ENCODE results near the gene AGMO. TPM values are rescaled to one million over a fixed set of nuclear protein-coding genes. Genes with fewer than 3 reads are reported as not detected.

Gene AGMO
- polyA plus RNA-seq, 6 donors from 2014 or later: not detected

DNA sequence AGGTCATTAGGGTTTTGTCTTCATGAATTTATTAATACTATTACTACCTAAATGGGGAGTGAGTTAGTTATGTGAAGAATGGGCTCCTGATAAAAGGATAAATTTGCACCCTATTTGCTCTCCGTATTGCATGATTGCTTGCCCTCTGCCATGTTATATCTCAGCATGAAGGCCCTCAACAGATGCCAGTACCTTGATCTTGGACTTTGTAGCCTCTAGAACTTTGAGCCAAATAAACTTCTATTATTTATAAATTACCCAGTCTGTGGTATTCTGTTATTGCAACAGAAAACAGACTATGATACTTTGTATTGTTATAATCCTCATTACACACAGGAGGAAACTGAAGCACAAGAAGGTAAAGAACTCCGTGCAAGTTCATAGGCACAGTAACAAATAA lies 150.8 kb downstream of the AGMO start:
- Mint-ChIP-seq H3K9me3 (peaks cover 1 to 7% (median 3%) of the 10 kb centered on the region in 7 donors), H3K4me3 (no peak overlapping the region), H3K27me3 (no peaks in the 10 kb centered on the region), H3K36me3 (no peaks in the 10 kb centered on the region), H3K27ac (no peak overlapping the region), H3K4me1 (no peaks in the 10 kb centered on the region)
- no peak for DNase-seq
- no peak for ATAC-seq (ENCODE audit: low read depth in 2 of 2)

DNA sequence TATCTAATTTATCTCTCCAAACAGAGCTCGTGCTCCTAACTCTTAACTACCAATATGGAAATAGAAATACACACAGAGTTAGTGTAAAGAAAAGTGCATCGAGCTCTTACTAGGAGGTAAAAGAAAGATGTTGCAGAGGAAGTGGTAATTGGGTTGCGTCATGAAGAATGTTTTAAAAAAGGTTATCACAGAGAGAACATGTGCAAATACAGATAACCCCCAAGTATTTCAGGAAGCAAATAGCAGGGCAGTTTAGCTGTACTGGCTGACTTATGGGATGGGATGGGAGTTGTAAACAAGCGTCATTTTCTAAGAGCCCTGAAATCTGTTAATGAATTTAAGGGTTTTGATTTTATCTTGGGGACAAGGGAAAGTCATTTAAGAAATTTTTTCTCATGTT lies 153.9 kb downstream of the AGMO start:
- ATAC-seq (ENCODE audit: low read depth in 2 of 2): no peak
- no peaks in the 10 kb centered on the region for H3K27me3 Mint-ChIP-seq

GRCh38 chr7:15403751-15404150 lies 158.1 kb downstream of the AGMO start:
- no peak overlapping the region for H3K4me3 Mint-ChIP-seq
- ATAC-seq (ENCODE audit: low read depth in 2 of 2) (no peak), DNase-seq (no peak)
- no peaks in the 10 kb centered on the region for H3K27me3 Mint-ChIP-seq
- peaks cover 0 to 3% (median 0%) of the 10 kb centered on the region in 7 donors for H3K9me3 Mint-ChIP-seq
- no peak overlapping the region for H3K27ac Mint-ChIP-seq
- H3K36me3 Mint-ChIP-seq: no peaks in the 10 kb centered on the region
- H3K4me1 Mint-ChIP-seq: no peaks in the 10 kb centered on the region

More for the DNA sequence above, 153.9 kb downstream of the AGMO start:
- peaks cover 0 to 4% (median 0%) of the 10 kb centered on the region in 7 donors for H3K9me3 Mint-ChIP-seq
- no peak overlapping the region for H3K4me3 Mint-ChIP-seq
- DNase-seq: no peak
- H3K36me3 Mint-ChIP-seq: no peaks in the 10 kb centered on the region
- no peaks in the 10 kb centered on the region for H3K4me1 Mint-ChIP-seq
- H3K27ac Mint-ChIP-seq: no peak overlapping the region

DNA sequence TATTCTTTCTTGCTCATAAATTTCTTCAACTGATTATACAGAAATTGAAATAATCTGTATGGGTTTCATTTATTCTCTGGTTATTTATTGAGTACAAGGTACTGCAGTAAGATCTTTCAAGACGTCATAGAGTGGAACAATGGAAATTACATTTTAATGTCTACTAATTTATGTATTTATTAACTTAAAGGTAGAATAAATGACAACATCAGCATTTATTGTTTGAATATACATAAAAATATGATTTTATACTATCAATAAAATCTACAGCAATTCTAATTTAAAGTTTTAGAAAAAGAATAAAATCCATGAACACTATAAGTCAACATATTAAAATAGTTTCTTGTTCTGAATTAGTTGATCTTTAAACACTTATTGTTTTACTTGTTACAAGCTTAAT lies 158.5 kb downstream of the AGMO start:
- Mint-ChIP-seq H3K4me1 (no peaks in the 10 kb centered on the region), H3K27me3 (no peaks in the 10 kb centered on the region), H3K9me3 (peaks cover 0 to 3% (median 0%) of the 10 kb centered on the region in 7 donors), H3K4me3 (no peak overlapping the region), H3K36me3 (no peaks in the 10 kb centered on the region), H3K27ac (no peak overlapping the region)
- no peak for ATAC-seq (ENCODE audit: low read depth in 2 of 2)
- DNase-seq: no peak

DNA sequence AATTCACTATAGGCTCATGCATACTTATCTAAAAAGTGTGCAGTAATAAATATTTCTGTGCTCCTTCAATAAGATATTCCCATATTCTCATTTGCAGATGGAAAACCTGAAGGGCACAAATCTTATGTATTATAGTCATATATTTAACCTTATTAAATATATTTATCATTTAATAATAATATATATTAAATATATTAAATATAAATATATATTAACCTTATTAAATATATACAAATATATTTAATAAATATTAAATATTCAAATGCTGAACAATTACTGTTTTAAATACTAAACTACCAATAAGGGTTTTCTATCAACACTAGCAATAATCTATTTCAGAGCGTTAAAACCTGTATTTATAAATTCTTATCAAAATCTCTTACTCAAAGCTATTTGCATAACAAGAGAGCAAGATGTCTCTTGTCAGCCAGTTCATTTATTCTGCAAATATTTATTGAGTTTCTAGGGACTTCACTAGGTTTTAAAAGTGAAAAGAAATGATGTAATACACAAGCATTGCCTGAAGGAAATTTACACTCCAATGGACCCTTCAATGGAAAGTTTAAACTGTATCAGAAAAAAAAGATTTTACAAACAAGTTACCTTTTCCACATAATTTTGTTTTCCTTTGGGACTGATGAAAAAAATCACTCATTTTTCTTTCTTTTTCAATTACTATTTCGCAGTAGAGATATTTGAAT lies 159.2 kb downstream of the AGMO start:
- no peaks in the 10 kb centered on the region for H3K27me3 Mint-ChIP-seq
- DNase-seq (no peak), ATAC-seq (ENCODE audit: low read depth in 2 of 2) (no peak)
- H3K4me3 Mint-ChIP-seq: no peak overlapping the region
- H3K27ac Mint-ChIP-seq: no peak overlapping the region
- H3K4me1 Mint-ChIP-seq: no peaks in the 10 kb centered on the region
- peaks cover 0 to 6% (median 2%) of the 10 kb centered on the region in 7 donors for H3K9me3 Mint-ChIP-seq
- H3K36me3 Mint-ChIP-seq: peaks cover 0 to 2% of the 10 kb centered on the region in 2 donors

- Mint-ChIP-seq H3K4me3 (no peak overlapping the region), H3K36me3 (peaks cover 0 to 8% of the 10 kb centered on the region in 2 donors), H3K4me1 (no peaks in the 10 kb centered on the region), H3K27me3 (no peaks in the 10 kb centered on the region), H3K27ac (no peak overlapping the region), H3K9me3 (peaks cover 2 to 19% (median 6%) of the 10 kb centered on the region in 7 donors)
- ATAC-seq (ENCODE audit: low read depth in 2 of 2) (no peak), DNase-seq (no peak)
Measured at GRCh38 chr7:15400440-15400839, 161.4 kb downstream of the AGMO start.

DNA sequence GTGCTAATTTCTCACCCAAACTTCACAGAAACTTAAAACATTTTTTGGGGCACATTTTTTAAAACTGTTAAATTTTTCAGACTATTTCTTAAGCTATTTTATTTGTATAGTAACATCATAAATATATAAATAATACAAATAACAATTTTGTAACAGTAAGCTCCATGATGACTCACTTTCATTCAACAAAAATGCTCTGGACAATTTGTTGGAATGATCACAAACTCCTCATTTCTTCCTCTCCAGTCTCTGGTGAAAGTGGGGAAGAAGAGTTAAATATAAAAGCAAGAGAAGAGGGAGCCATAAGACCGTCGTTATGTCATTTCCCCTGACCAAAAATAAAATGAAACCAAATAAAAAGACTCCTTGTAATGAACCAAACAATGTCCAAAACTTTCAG lies 162.4 kb downstream of the AGMO start:
- Mint-ChIP-seq H3K27me3 (no peaks in the 10 kb centered on the region), H3K9me3 (peaks cover 2 to 19% (median 8%) of the 10 kb centered on the region in 7 donors), H3K27ac (no peak overlapping the region), H3K4me1 (no peaks in the 10 kb centered on the region), H3K36me3 (peaks cover 0 to 8% of the 10 kb centered on the region in 2 donors), H3K4me3 (no peak overlapping the region)
- ATAC-seq (ENCODE audit: low read depth in 2 of 2): no peak
- no peak for DNase-seq

DNA sequence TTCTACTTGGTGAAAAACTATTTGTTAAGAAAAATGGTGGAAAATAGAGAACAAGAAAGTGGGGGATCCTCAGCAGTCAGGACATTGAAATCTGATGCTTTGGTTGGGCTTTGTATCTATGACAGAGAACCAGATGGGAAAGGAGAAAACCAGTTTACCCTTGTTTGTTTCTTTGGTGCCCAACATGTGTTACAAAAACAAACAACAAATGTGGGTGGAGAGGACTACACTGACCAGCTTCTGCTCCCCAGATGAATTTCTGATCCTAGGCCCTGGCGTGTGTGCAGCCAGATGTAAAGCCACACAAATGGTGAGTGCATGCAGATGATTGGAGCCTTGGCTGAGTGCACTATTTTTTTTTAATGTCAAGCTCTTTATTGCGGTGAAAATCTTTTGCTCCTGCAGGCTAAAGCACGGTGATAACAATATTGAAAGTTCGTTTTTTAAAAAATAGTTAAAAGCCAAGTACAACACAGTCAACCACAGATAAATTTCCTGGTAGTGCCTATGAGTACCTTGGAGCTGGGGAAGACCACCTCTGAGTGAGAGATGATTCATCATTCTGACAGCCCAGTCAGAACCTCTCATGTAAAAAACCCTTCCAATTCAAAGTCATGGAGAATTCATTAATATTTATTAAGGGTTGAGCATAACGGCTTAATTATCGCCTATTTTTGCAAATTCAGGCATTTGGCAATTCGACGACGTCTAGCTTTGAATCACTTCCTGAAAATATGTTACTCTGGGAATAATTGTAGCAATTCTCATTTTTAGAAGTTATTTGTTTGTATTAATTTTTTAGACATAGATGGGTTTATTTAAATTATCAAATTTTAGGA lies 163.7 kb downstream of the AGMO start:
- no peak for DNase-seq
- Mint-ChIP-seq H3K27ac (no peak overlapping the region), H3K4me1 (no peaks in the 10 kb centered on the region), H3K4me3 (no peak overlapping the region), H3K9me3 (peaks cover 2 to 19% (median 8%) of the 10 kb centered on the region in 7 donors), H3K36me3 (peaks cover 0 to 8% of the 10 kb centered on the region in 2 donors), H3K27me3 (no peaks in the 10 kb centered on the region)
- ATAC-seq (ENCODE audit: low read depth in 2 of 2): no peak

DNA sequence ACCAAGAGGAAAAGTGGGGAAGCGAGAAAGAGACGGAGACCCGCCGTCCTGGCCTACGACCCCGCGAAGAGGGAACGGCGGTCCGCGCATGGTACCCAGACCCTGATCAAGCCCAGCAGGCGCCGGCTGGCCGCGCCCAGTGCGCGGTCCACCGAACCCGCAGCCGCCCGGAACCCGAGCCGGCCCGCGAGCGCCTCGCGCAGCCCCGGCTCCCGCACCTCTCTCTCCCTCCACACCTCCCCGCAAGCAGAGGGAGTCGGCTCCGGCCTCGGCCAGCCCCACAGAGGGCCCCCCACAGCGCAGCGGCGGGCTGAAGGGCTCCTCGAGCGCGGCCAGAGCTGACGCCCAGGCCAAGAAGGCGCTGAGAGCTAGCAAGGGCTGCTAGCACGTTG lies 164.7 kb downstream of the AGMO start:
- Mint-ChIP-seq H3K27me3 (no peaks in the 10 kb centered on the region), H3K9me3 (peaks cover 2 to 19% (median 8%) of the 10 kb centered on the region in 7 donors), H3K4me3 (no peak overlapping the region), H3K4me1 (no peaks in the 10 kb centered on the region), H3K27ac (no peak overlapping the region), H3K36me3 (peaks cover 0 to 8% of the 10 kb centered on the region in 2 donors)
- DNase-seq (no peak), ATAC-seq (ENCODE audit: low read depth in 2 of 2) (no peak)

GRCh38 chr7:15396210-15397158 lies 165.3 kb downstream of the AGMO start:
- Mint-ChIP-seq H3K9me3 (peaks cover 2 to 19% (median 8%) of the 10 kb centered on the region in 7 donors), H3K4me1 (no peaks in the 10 kb centered on the region), H3K27ac (no peak overlapping the region), H3K36me3 (peaks cover 0 to 8% of the 10 kb centered on the region in 2 donors), H3K27me3 (no peaks in the 10 kb centered on the region), H3K4me3 (no peak overlapping the region)
- DNase-seq (no peak), ATAC-seq (ENCODE audit: low read depth in 2 of 2) (no peak)

DNA sequence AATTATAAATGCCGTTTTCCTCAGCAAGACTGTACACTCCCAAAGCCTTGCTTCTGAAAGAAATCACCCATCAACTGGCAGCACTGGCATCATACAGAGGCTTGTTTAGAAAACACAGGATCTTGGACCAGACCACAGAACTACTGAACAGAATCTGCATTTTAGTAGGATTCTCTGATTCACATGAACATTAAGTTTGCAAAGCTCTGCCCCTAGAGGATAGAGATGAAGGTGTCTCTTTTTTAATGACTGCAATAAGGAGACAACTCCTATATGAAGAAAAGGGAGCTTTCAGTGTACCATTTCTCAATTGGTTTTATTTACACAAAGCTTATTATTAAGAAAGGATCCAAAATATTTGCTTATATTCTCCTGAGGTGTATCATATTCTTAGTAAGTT lies 172.7 kb downstream of the AGMO start:
- H3K9me3 Mint-ChIP-seq: peaks cover 0 to 7% (median 0%) of the 10 kb centered on the region in 7 donors
- DNase-seq (no peak), ATAC-seq (ENCODE audit: low read depth in 2 of 2) (no peak)
- H3K27ac Mint-ChIP-seq: no peak overlapping the region
- H3K4me1 Mint-ChIP-seq: no peaks in the 10 kb centered on the region
- no peaks in the 10 kb centered on the region for H3K27me3 Mint-ChIP-seq
- H3K4me3 Mint-ChIP-seq: no peak overlapping the region
- H3K36me3 Mint-ChIP-seq: no peaks in the 10 kb centered on the region

GRCh38 chr7:15378494-15379145 lies 183.2 kb downstream of the AGMO start:
- Mint-ChIP-seq H3K4me3 (no peak overlapping the region), H3K27me3 (no peaks in the 10 kb centered on the region), H3K4me1 (no peaks in the 10 kb centered on the region), H3K27ac (no peak overlapping the region), H3K36me3 (no peaks in the 10 kb centered on the region), H3K9me3 (peaks cover 0 to 9% (median 4%) of the 10 kb centered on the region in 7 donors)
- no peak for ATAC-seq (ENCODE audit: low read depth in 2 of 2)
- no peak for DNase-seq

GRCh38 chr7:15376600-15376999 lies 185.2 kb downstream of the AGMO start:
- Mint-ChIP-seq H3K4me1 (no peaks in the 10 kb centered on the region), H3K27me3 (no peaks in the 10 kb centered on the region), H3K9me3 (peaks cover 0 to 8% (median 4%) of the 10 kb centered on the region in 7 donors), H3K27ac (no peak overlapping the region), H3K4me3 (no peak overlapping the region), H3K36me3 (no peaks in the 10 kb centered on the region)
- no peak for ATAC-seq (ENCODE audit: low read depth in 2 of 2)
- no peak for DNase-seq
